Measurements from ENCODE around the gene HDGFL2.
A peak's percentile ranks its signal among the peaks of the same experiment; 100 is the strongest.

HDGFL2 gene

DNA sequence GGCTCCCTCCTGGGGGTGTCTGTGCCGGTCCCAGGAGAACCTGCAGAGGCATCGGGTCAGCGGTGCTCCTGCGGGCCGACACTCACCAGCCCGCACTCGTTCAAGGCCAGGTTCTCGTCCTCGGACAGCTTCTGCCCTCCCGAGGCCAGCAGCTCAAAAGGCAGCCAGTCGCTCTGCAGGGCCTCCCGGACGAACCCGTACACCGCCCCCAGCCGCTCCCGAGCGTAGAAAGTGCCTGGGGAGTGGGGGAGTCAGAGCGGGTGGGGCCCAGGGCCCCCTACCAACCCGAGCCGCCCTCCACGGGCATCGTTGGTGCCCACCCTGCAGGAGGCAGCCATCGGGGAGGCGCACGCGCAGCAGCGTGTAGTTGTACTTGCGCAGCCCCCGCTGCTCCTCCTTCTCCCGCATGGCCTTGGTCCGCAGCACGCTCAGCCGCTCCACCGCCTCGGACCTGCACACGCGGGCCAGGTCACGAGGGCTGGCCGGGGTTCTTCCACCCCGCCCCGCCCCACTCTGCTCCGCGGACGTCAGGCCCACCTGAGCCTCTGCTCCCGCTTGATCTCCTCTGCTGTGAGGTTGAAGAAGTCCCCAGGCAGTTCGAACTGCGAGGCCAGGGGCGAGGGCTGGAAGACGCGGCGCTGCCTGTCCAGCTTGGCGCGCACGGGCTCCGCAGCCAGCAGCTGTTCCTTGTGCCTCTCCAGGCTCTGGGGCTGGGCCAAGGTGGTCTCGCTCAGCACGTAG lies 26.0 kb upstream of the HDGFL2 start:
- no peak for DNase-seq

DNA sequence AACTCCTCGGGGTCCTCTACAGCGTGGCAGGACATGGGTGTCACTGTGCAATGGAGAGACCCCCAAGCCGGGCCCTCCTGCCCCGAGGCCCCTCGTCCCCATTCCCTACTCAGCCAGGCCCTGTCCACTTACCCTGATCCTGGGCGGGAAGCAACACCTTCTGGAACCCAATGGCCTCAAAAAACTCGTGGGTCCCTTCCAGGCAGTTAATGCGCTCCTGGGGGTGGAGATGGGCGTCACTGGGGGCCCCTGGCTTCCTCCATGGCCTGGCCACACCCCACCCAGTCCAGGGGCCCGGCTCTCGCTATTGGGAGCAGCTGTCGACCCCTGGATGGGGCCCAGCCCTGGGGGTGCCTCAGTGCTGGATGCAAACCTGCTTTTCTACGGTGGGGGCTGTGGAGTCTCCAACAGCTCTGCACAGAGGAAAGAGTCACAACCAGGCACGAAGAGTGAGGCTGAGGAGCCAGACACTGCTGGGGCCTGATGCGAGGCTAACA lies 25.3 kb upstream of the HDGFL2 start:
- DNase-seq: no peak

DNA sequence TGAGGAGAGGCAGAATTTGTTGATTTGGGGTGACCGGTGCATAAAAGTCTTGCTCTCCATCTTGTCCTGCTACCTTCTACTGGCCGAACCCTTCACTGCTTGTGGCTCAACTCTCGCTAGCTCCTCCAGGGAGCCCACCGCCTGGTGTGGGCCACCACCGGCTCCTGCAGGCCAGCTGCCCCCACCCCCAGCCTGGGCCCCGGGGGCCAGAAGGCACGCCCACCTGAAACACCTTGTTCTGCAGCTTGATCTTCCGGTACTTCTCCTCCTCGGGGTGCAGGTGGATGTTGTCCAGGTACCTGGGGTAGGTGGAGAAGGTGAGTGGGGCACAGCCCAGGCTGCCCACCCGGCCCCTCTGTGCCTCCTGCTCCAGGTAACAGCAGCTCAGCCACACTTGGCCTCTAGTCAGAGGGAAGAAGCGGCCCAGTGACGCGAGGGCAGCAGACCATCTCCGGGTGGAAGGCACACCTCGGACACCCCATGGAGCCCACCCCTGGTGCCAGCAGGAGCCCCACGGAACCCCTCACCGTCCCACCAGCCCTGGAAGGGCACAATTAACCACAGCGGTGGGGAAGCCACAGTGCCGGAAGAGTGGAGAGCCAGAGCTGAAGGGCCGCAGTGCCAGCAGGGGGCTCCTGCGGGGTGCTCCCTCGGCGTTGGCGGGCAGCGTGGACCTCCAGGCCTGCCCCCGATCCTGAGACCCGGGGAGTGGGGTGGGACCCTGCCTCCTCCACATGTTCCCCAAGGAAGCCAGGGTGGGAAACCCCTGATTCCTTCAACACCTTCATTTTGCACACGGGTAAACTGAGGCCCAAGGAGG lies 24.6 kb upstream of the HDGFL2 start:
- no peak for DNase-seq

DNA sequence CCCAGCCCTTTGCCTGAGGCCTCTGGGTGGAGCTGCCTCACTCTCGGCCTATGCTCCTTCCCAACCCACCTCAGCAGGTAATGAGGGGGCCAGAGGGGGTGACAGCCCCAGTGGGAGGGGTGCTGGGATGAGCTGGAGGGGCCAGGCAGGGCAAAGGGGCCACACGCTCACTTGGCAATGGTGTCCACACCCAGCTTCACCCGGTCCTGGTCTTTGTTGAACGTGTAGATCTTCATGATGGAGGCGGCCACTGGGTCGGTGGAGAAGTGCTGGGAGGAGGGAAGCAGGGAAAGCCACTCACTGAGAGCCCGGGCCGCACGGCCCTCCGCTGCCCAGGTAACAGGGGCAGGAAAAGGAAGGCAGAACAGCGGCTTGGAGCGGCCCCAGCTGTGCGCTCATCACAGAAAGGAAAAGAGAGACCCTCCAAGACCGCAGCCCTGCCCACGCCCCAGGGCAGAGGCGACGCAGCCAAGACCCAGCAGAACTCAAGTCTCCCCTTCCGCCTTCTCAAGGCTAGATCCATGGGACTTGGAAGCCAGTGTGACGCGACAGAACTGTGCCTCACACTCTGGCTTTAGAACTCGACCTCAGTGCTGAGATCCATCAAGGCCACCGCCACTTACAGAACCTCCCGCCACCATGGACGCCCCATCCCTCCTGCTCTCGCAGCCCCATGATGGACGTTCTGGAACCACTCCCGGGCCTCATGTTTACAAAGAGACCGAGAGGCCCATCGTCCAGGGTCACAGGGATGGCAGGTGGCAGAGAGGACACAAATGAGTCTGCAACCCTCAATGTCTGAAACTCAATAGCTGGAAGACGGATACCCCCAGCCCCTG lies 23.7 kb upstream of the HDGFL2 start:
- DNase-seq: no peak

DNA sequence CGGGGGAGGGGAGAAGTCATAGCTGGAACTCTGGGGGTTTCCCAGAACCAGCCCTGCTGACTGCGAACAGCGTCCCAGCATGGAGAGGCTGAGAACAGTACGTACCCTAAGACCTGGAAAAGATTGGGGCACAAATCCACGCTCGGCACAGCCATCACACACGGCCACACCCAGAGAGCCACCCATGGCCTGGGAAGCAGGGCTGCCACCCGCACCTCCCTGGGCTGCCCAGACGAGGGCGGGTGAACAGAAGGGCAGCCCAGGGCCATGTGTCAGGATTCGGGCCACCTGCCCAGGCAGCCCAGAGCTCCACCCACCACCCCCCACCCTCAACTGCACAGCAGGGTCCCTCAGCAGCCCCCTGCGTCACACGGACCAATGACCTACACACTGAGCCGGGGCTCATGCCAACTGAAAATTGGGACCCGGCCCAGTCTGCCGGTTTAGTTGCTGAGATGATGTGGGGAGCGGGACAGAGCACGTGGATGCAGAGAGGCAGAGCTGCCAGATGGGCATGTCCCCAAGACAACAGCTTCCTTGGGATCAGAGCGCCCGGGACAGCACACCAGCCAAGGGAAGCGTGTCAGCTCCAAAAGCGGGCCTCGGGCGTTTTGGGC lies 23.0 kb upstream of the HDGFL2 start:
- DNase-seq: no peak

DNA sequence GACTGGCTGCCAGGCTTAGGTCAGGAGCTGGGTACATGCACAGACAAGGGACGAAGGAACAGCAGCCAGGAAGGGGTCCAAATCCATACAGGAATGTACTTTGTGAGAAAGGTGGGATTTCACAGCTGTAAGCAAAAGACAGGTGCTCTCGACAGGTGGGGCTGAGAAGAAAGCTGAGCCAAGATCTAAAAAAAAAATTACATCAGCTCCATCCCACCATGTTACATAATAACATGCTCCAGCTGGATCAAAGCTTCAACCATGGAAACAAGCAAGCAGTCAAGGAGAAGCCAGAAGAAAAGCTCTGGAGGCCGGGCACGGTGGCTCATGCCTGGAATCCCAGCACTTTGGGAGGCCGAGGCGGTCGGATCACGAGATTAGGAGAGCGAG lies 22.5 kb upstream of the HDGFL2 start:
- DNase-seq: no peak

DNA sequence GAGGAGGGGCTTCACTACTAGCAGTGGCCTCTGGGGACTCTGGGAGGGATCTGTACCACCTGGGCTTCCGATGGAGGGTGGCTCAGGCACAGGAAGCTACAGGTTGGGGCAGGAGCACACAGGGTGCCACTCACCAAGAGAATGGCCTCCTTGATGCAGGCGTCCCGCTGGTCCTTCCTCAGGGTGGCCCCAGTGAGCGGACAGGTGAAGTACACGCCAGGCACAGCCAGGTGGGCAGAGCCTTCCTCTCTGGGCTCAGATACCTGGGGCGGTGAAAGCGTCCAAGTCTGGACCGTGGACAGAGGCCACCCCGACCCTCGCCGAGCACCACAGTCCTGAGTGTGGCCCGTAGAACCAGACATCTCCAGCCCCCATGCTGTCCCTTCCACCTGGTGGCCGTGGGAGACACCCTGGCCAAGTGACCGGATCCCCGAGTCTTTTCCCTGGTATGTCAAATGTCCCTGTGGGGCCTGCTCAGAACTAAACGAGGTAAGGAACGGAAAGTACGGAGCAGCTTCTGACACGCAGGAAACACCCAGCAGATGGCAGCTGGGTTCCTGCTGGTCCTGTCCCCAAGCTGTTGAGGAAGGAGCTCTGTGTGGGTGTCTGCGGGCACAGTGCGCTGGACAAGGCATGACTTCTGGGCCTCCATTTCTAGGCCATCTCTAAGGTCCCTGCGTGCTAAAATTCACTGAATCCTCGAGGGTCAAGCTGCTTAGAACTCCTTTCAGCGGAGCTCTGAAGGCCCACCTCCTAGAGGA lies 19.7 kb upstream of the HDGFL2 start:
- DNase-seq: no peak

DNA sequence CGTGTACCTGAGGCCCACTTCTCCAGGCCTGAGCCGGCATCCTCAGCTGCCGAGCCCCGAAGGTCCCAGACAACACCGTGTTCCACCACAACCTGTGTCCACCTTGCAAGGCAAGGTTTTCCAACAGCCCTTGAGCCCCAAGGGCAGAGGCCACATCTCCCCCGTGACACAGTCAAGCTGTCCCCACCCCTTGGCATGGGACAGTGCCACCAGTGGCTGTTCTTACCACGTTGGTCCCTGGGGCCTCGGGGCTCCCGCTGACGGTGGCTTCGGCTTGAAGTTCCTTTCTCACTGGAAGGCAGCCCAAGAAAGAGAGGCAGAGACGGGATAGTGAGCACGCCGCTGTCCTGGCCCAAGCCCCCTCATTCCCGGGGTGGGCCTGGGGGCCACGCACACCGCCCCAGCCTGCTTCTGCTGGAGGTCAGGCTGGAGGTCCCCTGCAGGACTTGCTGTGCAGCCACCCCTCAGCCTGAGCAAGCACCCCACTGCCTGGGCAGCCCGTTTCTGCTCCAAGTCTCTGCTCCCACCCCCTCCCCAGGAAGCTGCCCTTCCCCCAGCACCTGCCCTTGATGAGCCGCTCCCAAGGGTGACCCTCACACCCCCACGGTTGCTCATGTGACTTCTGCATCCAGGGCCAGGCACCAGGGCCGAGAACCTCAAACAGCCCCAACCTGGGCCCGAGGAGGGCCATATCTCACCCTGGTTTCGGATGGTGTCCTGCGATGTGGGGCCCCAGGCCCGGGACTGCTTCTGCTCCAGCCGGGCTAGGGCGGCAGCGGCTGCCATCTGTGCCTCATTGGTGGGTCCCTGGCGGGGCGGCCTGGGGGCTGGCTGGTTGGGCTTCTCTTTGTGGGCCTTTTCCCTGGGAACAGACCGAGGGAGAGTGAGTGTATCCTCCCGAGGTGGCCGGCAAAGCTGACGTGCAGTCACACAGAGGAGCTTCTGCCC lies 18.6 kb upstream of the HDGFL2 start:
- no peak for DNase-seq

DNA sequence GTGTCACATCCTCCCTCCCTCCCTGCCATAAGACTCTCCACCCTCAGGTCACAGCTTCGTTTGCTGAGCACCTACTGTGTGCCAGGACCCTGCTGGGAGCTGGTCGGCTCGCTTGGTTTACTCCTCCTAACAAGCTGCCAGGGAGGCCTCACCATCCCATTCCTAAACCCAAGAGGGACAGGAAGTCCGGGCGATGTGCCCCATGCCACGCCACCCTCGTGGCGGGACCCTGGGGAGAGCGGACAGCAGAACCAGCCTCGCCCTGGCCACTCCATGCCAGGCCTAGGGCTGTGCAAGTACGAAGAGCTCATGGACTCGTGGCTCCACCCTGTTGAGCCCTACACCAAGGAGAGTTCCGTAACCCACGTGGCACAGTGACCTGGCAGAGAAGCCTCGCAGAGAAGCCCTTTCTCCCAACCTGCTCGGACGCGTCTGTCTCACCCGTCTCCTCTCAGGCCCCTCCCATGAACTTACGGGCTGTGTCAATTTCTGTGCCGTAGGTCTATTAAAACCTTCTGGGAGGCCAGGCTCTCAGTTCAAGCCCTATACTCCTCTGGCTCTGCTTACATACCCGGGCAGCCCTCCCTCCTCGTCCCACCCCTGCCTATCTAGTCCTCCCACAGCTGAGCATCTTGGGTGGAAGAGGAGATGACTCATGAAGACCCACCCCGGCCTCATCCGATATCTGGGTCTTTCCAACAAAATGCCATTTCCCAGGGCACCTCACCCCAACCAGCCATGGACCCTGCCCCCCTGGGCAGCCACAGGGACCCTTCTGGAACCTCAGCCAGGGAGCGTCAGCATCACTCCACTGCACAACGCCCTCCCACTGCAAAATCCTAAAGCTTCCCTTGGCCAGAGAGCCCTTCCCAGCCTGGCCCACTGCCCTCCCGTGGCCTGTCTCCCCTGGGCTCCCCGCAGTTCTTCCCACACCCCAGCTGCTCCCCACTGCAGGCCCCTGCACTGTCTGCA lies 17.1 kb upstream of the HDGFL2 start:
- no peak for DNase-seq

DNA sequence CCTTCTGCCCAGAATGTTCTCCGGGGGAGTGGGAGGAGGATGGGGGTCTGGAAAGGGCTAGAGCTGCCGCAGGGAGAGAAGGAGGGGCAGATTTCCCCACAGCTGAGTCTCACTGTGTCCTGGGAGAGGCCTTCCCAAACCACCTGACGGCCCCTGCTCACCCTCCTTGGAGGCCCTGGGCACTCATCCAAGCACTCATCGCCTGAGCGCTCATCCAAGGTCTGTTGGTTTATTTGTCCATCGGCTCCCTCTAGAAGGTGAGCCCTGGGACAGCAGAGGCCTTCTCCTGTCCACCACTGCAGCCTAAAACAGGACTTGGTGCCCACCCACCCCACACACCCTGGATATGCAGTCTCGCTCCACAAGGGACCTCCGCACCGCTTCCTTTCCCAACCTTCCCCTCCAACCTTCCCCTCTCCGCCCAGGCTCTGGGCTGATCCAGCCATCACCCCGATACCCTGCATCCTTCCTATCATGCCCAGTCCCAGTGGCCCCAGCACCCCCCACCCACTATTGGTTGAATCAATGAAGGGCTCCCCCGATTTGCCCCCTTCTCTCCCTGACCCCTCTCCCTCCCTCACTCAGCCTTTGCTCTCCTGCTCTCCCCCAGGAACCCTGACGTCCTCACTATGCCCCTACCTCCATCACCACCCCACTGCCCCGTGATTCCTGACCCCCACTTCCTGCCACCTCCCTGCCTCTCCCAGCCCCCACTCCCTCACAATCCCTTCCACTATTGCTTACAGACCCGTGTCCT lies 16.2 kb upstream of the HDGFL2 start:
- DNase-seq: no peak

DNA sequence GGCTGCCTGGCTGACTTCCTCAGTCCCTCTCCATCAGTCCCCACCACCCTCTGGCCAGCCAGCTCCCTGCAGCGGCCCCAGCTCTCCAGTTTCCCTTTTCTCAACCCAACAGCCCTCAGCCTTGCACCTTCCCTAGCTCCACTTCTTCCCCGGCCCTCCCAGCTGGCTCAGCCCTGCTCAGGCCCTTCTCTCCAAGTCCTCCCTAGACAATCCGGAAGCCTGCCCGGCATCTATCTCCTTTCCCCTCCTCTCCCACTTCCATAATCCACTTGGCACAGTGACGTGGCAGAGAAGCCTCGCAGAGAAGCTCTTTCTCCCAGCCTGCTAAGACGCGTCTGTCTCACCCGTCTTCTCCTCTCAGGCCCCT lies 15.6 kb upstream of the HDGFL2 start:
- DNase-seq: no peak

DNA sequence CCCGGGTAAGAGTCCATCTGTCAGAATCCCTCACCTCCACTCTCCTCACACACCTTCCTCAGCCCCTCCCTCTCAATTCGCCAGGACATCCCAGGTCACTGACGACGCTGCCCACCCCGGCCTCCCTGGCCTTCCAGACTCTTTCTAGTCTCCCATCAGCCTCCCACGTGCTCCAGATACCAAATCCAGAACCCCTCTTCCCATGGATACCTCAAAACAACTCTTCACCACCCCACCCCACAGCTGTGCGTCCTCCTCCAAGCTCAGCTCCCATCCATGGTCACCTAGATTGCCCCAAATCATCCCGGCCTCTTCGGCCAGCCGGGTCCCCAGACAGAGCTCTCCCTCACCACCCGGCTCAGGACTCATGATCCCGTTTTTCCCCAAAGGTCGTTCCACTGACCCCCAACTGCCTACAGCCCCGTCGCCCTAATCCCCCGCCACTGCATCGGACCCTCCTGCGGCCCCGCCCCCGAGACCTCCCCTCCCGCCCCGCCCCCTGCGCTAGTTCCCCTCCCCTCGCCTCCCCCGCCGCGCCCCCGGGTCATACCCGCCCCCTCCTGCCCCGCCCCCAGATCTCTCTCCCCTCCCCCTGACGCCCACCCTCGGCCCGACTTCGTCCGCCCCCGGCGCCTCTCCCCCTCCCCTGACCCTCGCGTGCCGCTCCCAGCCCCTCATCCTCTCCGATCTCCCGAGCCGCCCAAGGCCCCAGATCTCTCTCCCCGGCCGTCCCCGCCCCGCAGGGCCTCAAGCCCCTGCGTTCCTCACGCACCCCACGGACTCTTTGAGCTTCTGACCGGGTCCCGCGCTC lies 15.0 kb upstream of the HDGFL2 start:
- DNase-seq: no peak

DNA sequence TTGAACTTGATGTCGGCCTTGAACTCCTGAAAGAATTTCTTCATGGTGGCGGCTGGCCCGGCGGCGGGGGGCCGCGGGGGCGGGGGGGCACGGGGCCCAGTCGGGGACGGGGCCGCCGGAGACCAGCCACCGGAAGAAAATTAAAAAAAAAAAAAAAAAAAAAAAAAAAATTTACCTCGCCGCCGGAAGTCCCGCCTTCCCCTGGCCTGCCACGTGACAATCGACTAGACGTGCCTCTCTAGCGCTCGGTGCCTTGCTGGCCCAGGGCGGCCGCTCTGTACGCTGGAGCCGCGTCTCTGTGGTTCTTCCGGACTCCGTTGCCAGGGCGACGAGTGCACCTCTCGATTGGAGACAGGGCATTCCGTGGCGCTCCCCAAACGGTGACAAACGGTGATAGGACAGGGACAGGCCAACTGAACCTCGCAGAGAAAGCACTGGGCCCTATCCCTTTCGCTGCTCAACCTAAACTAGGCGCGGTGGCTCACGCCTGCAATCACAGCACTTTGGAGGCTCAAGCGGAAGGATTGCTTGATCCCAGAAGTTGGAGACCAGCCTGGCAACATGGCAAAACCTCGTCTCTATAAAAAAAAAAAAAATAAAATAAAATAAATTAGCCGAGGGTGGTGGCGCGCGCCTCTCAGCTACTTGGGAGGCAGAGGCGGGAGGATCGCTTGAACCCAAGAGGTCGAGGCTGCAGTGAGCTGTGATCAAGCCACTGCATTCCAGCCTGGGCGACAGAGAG lies 14.3 kb upstream of the HDGFL2 start, which contains the start of gene UBXN6:
Gene UBXN6 (minus strand): TSS at position 141 of the 742 bp plus-strand sequence. CDS start 97 bp downstream, at position 44.
- peak; percentile 98 for DNase-seq

DNA sequence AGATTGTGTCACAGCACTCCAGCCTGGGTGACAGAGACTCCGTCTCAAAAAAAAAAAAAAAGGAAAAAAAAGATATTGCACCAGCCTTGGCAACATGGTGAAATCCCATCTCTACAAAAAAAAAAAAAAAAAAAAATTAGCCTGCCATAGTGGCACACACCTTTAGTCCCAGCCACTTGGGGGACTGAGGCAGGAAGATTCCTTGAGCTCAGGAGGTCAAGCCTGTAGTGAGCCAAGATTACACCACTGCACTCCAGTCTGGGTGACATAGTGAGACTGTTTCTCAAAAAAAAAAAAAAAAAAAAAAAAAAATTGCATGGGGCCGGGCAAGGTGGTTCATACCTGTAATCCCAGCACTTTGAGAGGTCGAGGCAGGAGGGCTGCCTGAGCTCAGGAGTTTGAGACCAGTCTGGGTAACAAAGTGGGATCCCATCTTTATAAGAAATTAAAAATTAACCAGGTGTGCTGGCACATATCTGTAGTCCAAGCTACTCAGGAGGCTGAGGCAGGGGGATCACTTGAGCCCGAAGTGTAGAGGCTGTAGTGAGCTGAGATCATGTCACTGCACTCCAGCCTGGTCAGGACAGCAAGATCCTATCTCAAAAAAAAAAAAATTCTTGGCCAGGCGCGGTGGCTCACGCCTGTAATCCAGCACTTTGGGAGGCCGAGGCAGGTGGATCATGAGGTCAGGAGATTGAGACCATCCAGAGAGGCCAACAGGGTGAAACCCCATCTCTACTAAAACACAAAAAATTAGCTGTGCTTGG lies 7.1 kb upstream of the HDGFL2 start:
- no peak for DNase-seq

DNA sequence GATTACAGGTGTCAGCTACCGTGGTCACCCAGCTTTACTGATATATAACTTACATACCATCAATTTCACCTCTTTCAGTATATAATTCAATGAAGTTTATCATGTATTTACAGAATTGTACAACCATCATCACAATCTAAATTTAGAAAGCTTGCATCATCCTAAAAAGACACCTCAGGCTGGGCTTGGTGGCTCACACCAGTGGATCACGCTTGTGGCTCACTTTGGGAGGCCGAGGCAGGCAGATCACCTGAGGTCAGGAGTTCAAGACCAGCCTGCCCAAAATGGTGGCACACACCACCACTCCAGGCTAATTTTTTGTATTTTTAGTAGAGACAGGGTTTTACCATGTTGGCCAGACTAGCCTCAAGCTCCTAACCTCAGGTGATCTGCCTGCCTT lies 4.3 kb upstream of the HDGFL2 start:
- DNase-seq: no peak

All from NCI-H774 (cell line).